Transverse colon (tissue), 4 donors: Measurements from ENCODE around the gene GPC6. TPM values are rescaled to one million over a fixed set of nuclear protein-coding genes. Genes with fewer than 3 reads are reported as not detected.

Experiments
- DNase-seq: peaks from one replicate; pipeline ENCODE4 v3.0.0-alpha.2; 2019
- H3K27ac ChIP-seq, 4 donors: fragments of 200-600 bp; sonication (generic); 2 replicates each; pipeline ENCODE4 v1.5.1; 2016 to 2018; ENCODE audit warnings: inconsistent platforms in 4 of 4
- H3K27me3 ChIP-seq: fragments of 200-600 bp; sonication (generic); 2 replicates; pipeline ENCODE4 v1.5.1; 2017; ENCODE audit warnings: inconsistent platforms
- H3K36me3 ChIP-seq, 4 donors: fragments of 200-600 bp; sonication (generic); 2 replicates each; pipeline ENCODE4 v1.5.1; 2017 to 2019; ENCODE audit warnings: inconsistent platforms in 4 of 4
- H3K4me1 ChIP-seq, 4 donors: fragments of 200-600 bp; sonication (generic); 2 replicates each; pipeline ENCODE4 v1.5.1; 2017 to 2020; ENCODE audit warnings: inconsistent platforms in 4 of 4
- H3K4me3 ChIP-seq, 4 donors: fragments of 200-600 bp; sonication (generic); 1 replicate in 1 of 4; 2 replicates in 3 of 4; pipeline versions ENCODE4 v1.5.1 to v1.6.1; 2017 to 2019; ENCODE audit warnings: inconsistent platforms in 4 of 4
- H3K9me3 ChIP-seq, 2 donors: fragments of 200-600 bp; sonication (generic); 2 replicates each; pipeline ENCODE4 v1.5.1; 2017 to 2019; ENCODE audit warnings: inconsistent platforms in 2 of 2
- CTCF ChIP-seq, 5 experiments: fragments of 200-600 bp in 3 of 5; fragments of 450-650 bp in 2 of 5; sonication (generic) in 3 of 5; IDR thresholded peaks; 1 replicate in 2 of 5; 2 replicates in 3 of 5; pipeline ENCODE4 v1.5.1; 2016 to 2017; ENCODE audit warnings: antibody characterized with exemption in 5 of 5, inconsistent platforms in 3 of 5, mild to moderate bottlenecking in 2 of 5, moderate library complexity in 1 of 5
- EP300 ChIP-seq: sonication (generic); formaldehyde crosslinking; IDR thresholded peaks from one replicate; pipeline ENCODE4 v1.6.1; 2017; ENCODE audit warnings: antibody characterized with exemption, low read depth
- POLR2A ChIP-seq: fragments of 450-650 bp; IDR thresholded peaks from one replicate; pipeline ENCODE4 v1.6.1; 2016; ENCODE audit warnings: antibody characterized with exemption, mild to moderate bottlenecking, moderate library complexity
- POLR2AphosphoS5 ChIP-seq, 3 donors: sonication (generic); formaldehyde crosslinking; IDR thresholded peaks; one replicate each; pipeline ENCODE4 v1.6.1; 2016; ENCODE audit warnings: antibody characterized with exemption in 3 of 3
- WGBS, 2 donors: methylation state at CpG; one replicate each; pipeline ENCODE4 v1.1.5; 2018; ENCODE audit warnings: low coverage in 1 of 2; 5-methylcytosine and 5-hydroxymethylcytosine counted together
- in situ Hi-C, 4 donors: fragments of 200-750 bp; cut with MboI; loops; one replicate each; pipeline versions ENCODE4 v1.15.0 to v1.15.1; 2017; ENCODE audit warnings: low sequenced_read_pairs in 3 of 4, low pct_ligation_motif_present in 1 of 4, low pct_unique_long_range_greater_than_20kb in 1 of 4
- intact Hi-C: fragments of 100-400 bp; cut with DNase I; formaldehyde crosslinking; loops from one replicate; pipeline ENCODE4 v1.15.1; 2023; ENCODE audit warnings: low total_unique reads
- total RNA-seq, 4 donors: library from RNA; depleted of rRNA; stranded (reverse); fragments of >200 nt; gene quantifications; one replicate each; pipeline ENCODE4 v1.1.0, GENCODE V29; 2016

Gene GPC6
- total RNA-seq, 4 donors from 2014 or later, result 0.75 to 5.7 (median 4.0) TPM

GRCh38 chr13:93709506-93710244 is 483.1 kb downstream of the GPC6 start:
- no peak for TF ChIP-seq EP300
- TF ChIP-seq POLR2A, result no peak
- no peak for TF ChIP-seq POLR2AphosphoS5 (IDR thresholded peaks at IDR 0.05)
- no peak for TF ChIP-seq CTCF (IDR thresholded peaks at IDR 0.05)
- H3K36me3 ChIP-seq, result no peaks in the 10 kb centered on the region
- H3K4me3 ChIP-seq, result no peak overlapping the region
- WGBS, 2 donors, result 0% methylated on average over 1 of the region's 1 CpG
- intact Hi-C loops, result no loop called here
- no peaks in the 10 kb centered on the region for H3K27me3 ChIP-seq
- no peak for DNase-seq
- peaks cover 0 to 4% (median 0%) of the 10 kb centered on the region in 4 donors for H3K4me1 ChIP-seq
- H3K9me3 ChIP-seq, result no peaks in the 10 kb centered on the region
- in situ Hi-C loops, result no loop called here
- no peak overlapping the region for H3K27ac ChIP-seq

GRCh38 chr13:93714171-93714570 is 487.6 kb downstream of the GPC6 start:
- H3K27me3 ChIP-seq, result no peaks in the 10 kb centered on the region
- no peak overlapping the region for H3K4me3 ChIP-seq
- no peaks in the 10 kb centered on the region for H3K36me3 ChIP-seq
- DNase-seq, result no peak
- no peaks in the 10 kb centered on the region for H3K9me3 ChIP-seq
- in situ Hi-C loops (no loop called here), intact Hi-C loops (no loop called here)
- no peak overlapping the region for H3K27ac ChIP-seq
- TF ChIP-seq CTCF (IDR thresholded peaks at IDR 0.05) (no peak), POLR2AphosphoS5 (IDR thresholded peaks at IDR 0.05) (no peak), POLR2A (no peak), EP300 (no peak)
- H3K4me1 ChIP-seq, result no peaks in the 10 kb centered on the region

GRCh38 chr13:93715866-93716265 is 489.3 kb downstream of the GPC6 start:
- in situ Hi-C loops, result no loop called here
- Histone ChIP-seq H3K4me1 (no peaks in the 10 kb centered on the region), H3K9me3 (no peaks in the 10 kb centered on the region), H3K36me3 (no peaks in the 10 kb centered on the region), H3K27ac (no peak overlapping the region), H3K27me3 (no peaks in the 10 kb centered on the region), H3K4me3 (no peak overlapping the region)
- DNase-seq, result no peak
- intact Hi-C loops, result loop anchor here (2.0 kb wide), 1 partner anchor 41 kb away; no protein-coding TSS in a partner anchor
- TF ChIP-seq EP300, result no peak
- TF ChIP-seq POLR2A, result no peak
- no peak for TF ChIP-seq POLR2AphosphoS5 (IDR thresholded peaks at IDR 0.05)
- no peak for TF ChIP-seq CTCF (IDR thresholded peaks at IDR 0.05)
- 75 to 85% methylated on average over 4 of the region's 4 CpGs for WGBS, 2 donors

GRCh38 chr13:93716623-93717022 is 490.0 kb downstream of the GPC6 start:
- intact Hi-C loops (loop anchor here (2.0 kb wide), 1 partner anchor 42 kb away; no protein-coding TSS in a partner anchor), in situ Hi-C loops (no loop called here)
- Histone ChIP-seq H3K27ac (no peak overlapping the region), H3K36me3 (no peaks in the 10 kb centered on the region), H3K4me3 (no peak overlapping the region), H3K27me3 (no peaks in the 10 kb centered on the region), H3K4me1 (no peaks in the 10 kb centered on the region), H3K9me3 (no peaks in the 10 kb centered on the region)
- TF ChIP-seq POLR2AphosphoS5 (IDR thresholded peaks at IDR 0.05) (no peak), EP300 (no peak), POLR2A (no peak), CTCF (IDR thresholded peaks at IDR 0.05) (no peak)
- DNase-seq, result no peak
